GM12878 (cell line): ENCODE measurements around the gene PTPRD.

Experiments used
- CBFB ChIP-seq: IDR thresholded peaks from 2 replicates; pipeline ENCODE4 v1.6.1; 2016; ENCODE audit warnings: antibody characterized with exemption, low read depth
- CTCF ChIP-seq, 3 experiments: IDR thresholded peaks in 2 of 3; conservative IDR thresholded peaks in 1 of 3; 2 replicates each; pipeline ENCODE4 v1.5.1; 2011; ENCODE audit warnings: low read depth in 3 of 3, low read length in 3 of 3, mild to moderate bottlenecking in 3 of 3, control low read depth in 2 of 3, moderate library complexity in 2 of 3, inconsistent platforms in 1 of 3, mixed read lengths in 1 of 3; ENCODE audit not compliant: control insufficient read depth in 2 of 3, insufficient read depth in 1 of 3; ENCODE audit errors: extremely low read depth in 1 of 3
- EZH2 ChIP-seq: IDR thresholded peaks from 2 replicates; pipeline ENCODE4 v1.6.1; 2012; ENCODE audit warnings: low read depth, mild to moderate bottlenecking, control low read depth, inconsistent platforms, low read length, borderline replicate concordance; ENCODE audit not compliant: control insufficient read depth
- GABPA ChIP-seq: IDR thresholded peaks from 2 replicates; pipeline ENCODE4 v1.6.1; 2014; ENCODE audit warnings: antibody characterized with exemption, low read depth, mild to moderate bottlenecking, inconsistent platforms
- HDGF ChIP-seq: fragments of 450-650 bp; IDR thresholded peaks from 2 replicates; pipeline ENCODE4 v1.6.1; 2016; ENCODE audit warnings: antibody characterized with exemption
- MYC ChIP-seq: IDR thresholded peaks from 2 replicates; pipeline ENCODE4 v1.6.1; 2011; ENCODE audit warnings: mild to moderate bottlenecking, low read length, moderate library complexity, inconsistent platforms; ENCODE audit not compliant: insufficient read depth, insufficient replicate concordance, insufficient read length, severe bottlenecking
- POLR2A ChIP-seq: IDR thresholded peaks from 2 replicates; pipeline ENCODE4 v1.6.1; 2011; ENCODE audit warnings: low read depth, mild to moderate bottlenecking, low read length
- POLR2AphosphoS5 ChIP-seq: IDR thresholded peaks from 2 replicates; pipeline ENCODE4 v1.6.1; 2011; ENCODE audit warnings: mild to moderate bottlenecking, low read length, inconsistent platforms
- SIN3A ChIP-seq: IDR thresholded peaks from 2 replicates; pipeline ENCODE4 v1.6.1; 2012; ENCODE audit warnings: low read depth, low read length, improper control_type of control experiment
- SMARCA5 ChIP-seq: fragments of 450-650 bp; IDR thresholded peaks from 2 replicates; pipeline ENCODE4 v1.6.1; 2017; ENCODE audit warnings: mild to moderate bottlenecking
- SPI1 ChIP-seq: IDR thresholded peaks from 2 replicates; pipeline ENCODE4 v1.6.1; 2011; ENCODE audit warnings: low read depth, mild to moderate bottlenecking, low read length, moderate library complexity, borderline replicate concordance; ENCODE audit not compliant: insufficient read depth
- TCF7 ChIP-seq: IDR thresholded peaks from 2 replicates; pipeline ENCODE4 v1.6.1; 2014; ENCODE audit warnings: antibody characterized with exemption, borderline replicate concordance
- ZBTB4 ChIP-seq: fragments of 450-650 bp; formaldehyde crosslinking; IDR thresholded peaks from 2 replicates; pipeline ENCODE4 v1.4.0; 2022; ENCODE audit warnings: mild to moderate bottlenecking, moderate library complexity
- ZZZ3 ChIP-seq: IDR thresholded peaks from 2 replicates; pipeline ENCODE4 v1.6.1; 2011; ENCODE audit warnings: low read depth; ENCODE audit not compliant: control insufficient read depth, insufficient read length

- TF ChIP-seq POLR2A: no peak
- TF ChIP-seq SPI1: no peak
- TF ChIP-seq HDGF: no peak
- no peak for TF ChIP-seq EZH2
- no peak for TF ChIP-seq SMARCA5
- TF ChIP-seq CTCF (IDR thresholded peaks at IDR 0.05 in 2 of 3, conservative IDR thresholded peaks at IDR 0.05 in 1 of 3; ENCODE audit: control insufficient read depth in 2 of 3, extremely low read depth in 1 of 3, insufficient read depth in 1 of 3, low read depth in 3 of 3, low read length in 3 of 3): no peak
- no peak for TF ChIP-seq SIN3A
- no peak for TF ChIP-seq GABPA
- no peak for TF ChIP-seq POLR2AphosphoS5
- TF ChIP-seq TCF7: no peak
- no peak for TF ChIP-seq ZBTB4 (CRISPR knock-in tag)
- TF ChIP-seq CBFB: no peak
- TF ChIP-seq ZZZ3: no peak
- TF ChIP-seq MYC: no peak
Measured at GRCh38 chr9:8904771-8905515, 1707.9 kb downstream of the PTPRD start.
